ENCODE results near the gene MAP2.

Gene MAP2

DNA sequence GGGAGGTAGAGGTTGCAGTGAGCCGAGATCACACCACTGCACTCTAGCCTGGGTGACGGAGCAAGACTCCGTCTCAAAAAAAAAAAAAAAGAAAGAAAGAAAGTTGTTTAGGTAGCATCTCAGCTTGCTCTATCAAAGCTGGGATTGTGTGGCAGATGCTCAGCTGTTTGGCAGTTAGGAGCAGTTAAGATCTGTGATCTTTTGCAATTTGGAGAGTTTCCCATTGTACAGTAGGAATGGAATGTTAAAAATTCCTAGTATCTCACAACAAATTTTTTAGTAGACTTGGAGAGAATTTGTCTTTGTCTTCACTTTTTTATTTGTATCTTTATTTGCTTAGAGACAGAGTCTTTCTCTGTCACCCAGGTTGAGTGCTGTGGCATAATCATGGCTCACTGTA lies 224.9 kb downstream of the MAP2 start:
- DNase-seq (ENCODE audit: low spot score) = peak; percentile 65

GRCh38 chr2:209653134-209653533 lies 229.3 kb downstream of the MAP2 start:
- no peak for DNase-seq (ENCODE audit: low spot score)

- DNase-seq (ENCODE audit: low spot score) = no peak
Observed at GRCh38 chr2:209661286-209661894, 237.5 kb downstream of the MAP2 start.

DNA sequence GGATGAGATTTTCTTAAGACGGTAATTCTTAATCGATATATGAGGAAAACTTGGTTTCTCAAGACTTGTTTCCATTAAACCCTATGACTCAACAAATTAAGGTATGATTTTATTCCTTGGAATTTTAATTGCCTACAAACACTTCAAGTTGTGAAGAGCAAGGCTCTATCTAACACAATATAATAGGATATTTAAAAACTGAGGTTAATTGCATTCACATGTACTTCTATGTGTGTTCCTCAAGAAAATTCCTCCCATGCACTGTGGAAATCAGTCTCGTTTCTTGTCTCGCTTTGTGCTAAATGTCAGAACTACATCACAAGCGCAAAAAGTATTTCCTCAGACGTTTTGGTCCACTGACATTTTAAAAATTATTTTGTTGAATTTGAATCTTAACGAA lies 238.2 kb downstream of the MAP2 start:
- DNase-seq (ENCODE audit: low spot score) = no peak

DNA sequence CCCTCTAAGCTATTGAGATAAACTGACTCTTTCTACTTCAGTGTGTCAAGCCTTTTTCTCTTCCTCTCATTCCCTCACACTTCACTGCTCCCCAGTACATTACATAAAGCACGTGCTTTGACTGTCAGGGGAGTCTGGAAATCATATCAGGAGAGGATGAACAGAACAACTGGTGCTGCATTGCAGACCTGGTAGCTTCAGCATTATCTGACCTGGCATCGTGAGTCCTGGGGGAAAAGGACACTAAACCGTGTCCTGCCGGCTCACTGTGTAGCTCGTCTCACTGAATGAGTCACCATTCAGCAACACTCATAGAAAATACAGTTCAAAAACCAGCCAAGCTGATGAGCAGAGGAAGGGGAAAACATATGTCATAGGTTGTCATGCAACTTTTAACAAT lies 239.3 kb downstream of the MAP2 start:
- peak; percentile 44 for DNase-seq (ENCODE audit: low spot score)

- DNase-seq (ENCODE audit: low spot score) = no peak
Observed at GRCh38 chr2:209663656-209664055, 239.8 kb downstream of the MAP2 start.

GRCh38 chr2:209666296-209666695 lies 242.4 kb downstream of the MAP2 start:
- no peak for DNase-seq (ENCODE audit: low spot score)

DNA sequence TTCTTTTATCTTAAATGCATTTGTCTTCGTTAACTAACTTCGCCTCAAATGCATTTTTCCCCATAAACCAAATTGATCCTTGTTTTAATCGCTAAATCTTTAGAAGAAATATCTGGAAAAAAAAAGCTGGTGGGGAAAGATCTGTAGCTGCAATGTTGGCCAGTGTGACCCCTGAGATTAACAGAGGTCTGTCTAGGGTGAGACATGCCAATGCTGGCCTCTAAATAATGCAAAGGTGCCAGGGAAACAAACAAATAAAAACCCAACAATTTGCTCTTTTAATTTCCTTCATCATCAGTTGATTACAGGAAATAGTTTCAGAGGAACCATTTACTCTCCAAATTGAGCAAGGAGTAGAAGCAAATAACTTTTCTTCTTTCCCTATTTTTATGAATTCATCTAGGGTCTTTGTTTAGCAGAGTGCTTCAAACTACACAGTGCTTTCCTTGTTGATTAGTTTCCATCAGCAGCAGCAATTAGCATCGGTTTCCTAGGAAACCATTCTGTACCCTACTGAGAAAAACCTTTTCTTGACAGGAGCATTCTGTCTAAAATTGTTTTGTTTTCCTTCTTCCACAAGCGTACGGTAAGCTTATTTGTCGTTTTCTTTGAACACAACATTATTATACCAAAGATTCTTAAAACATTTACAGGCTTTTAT lies 247.3 kb downstream of the MAP2 start:
- no peak for DNase-seq (ENCODE audit: low spot score)

DNA sequence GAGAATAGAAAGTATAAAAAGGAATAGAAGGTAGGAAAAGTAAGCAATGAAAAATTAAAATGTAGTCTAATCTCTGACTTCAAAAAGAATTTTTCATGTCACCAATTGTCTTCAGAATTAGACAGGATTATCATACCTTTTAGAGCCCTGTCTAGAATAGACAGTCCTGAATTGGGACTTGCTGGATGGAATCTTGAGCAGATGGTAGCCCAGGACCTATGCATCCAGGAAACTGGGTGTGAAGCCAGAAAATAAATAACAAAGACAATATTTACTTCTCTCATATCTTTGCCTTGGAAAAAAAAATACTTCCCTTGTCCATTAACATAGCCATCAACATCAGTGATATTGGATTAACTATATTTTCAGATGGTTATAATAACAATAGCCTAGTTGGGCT lies 250.0 kb downstream of the MAP2 start:
- no peak for DNase-seq (ENCODE audit: low spot score)

GRCh38 chr2:209680596-209680995 lies 256.7 kb downstream of the MAP2 start:
- DNase-seq (ENCODE audit: low spot score) = no peak

DNA sequence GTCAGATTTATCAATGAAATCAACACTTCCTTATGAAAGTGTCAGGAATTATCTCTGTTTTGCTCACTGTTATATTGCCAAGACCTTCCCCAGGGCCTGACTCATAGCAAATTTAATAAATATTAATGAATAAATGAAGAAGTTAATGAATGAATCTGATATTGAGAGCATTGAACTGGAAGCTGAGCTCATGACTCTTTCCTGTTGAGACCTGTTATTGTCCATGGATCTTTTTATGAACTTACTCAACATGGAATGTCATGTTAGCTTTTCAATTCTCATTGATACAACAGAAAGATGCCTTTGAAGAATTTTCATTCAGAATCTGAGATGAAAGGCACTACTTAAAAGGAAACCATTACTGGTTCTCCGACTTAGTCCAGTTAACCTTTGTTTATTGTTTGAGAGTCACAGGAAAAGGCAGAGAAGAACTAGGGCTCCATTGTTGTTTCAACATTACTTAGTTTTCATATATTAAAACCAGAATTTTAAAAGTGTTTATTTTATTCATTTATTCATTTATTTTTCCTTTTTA lies 257.4 kb downstream of the MAP2 start:
- DNase-seq (ENCODE audit: low spot score) = no peak

- no peak for DNase-seq (ENCODE audit: low spot score)
Observed at GRCh38 chr2:209682646-209683045, 258.8 kb downstream of the MAP2 start.

- DNase-seq (ENCODE audit: low spot score) = no peak
Observed at GRCh38 chr2:209685340-209685739, 261.5 kb downstream of the MAP2 start.

DNA sequence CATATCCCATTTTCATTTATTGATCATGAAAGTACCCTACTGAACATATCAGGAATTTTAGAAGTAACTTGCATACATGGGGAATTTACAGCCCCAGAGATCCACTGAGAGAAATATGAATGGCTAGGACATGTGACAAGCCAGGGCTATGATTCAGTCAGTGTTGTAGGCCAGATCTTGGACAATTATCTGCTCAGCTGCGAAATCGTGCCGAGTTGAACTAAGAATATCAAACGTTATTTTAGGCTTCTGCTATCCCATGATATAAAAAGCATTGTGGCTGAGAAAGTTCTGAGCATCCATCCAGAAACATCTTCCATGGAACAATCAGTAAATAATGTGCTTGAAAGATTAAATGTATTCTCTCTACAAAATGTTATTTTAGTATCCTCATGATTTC lies 262.1 kb downstream of the MAP2 start:
- DNase-seq (ENCODE audit: low spot score) = peak; percentile 11

GRCh38 chr2:209686448-209686847 lies 262.6 kb downstream of the MAP2 start:
- DNase-seq (ENCODE audit: low spot score) = no peak

- peak; percentile 17 for DNase-seq (ENCODE audit: low spot score)
Observed at GRCh38 chr2:209687323-209687969, 263.6 kb downstream of the MAP2 start.

GRCh38 chr2:209688385-209688784 lies 264.5 kb downstream of the MAP2 start:
- no peak for DNase-seq (ENCODE audit: low spot score)

- no peak for DNase-seq (ENCODE audit: low spot score)
Observed at GRCh38 chr2:209690029-209690754, 266.3 kb downstream of the MAP2 start.

- no peak for DNase-seq (ENCODE audit: low spot score)
Observed at GRCh38 chr2:209694748-209695147, 270.9 kb downstream of the MAP2 start.

DNA sequence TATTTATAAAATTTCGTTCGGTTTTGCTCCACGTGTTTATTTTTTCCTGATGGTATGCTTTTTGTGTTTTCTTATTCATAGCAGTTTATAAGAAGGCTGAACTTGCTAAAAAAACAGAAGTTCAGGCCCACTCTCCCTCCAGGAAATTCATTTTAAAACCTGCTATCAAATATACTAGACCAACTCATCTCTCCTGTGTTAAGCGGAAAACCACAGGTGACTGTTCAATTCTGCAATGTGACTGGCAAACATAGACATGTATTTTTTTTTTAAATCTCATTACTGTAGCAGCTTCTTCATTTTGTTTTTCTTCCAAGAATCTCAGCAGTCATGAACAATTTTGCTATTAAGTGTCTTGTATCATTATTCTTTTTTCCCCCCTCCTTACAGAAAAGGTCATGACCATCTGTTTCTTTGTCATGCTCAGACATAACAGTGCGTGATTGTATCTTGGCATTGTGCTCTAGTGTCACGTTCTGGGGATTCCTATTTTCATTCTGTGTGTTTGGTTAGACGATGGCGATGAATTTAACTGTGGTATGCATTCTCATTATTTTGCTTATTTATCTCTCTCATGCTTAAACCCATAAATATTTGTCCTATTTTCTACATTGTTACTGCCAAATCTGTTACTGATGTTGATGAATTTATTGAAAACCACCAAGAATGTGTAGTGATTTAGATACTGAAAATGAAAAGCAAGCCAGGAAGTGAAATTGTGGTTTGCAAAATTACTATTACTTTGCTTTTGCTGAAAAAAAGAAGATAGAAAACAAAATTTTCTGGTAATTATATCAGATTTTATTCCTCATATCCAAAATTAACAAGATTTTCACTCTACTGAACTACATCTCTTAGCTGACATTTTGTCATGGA lies 273.2 kb downstream of the MAP2 start:
- no peak for DNase-seq (ENCODE audit: low spot score)

GRCh38 chr2:209702775-209703174 lies 278.9 kb downstream of the MAP2 start:
- no peak for DNase-seq (ENCODE audit: low spot score)

- DNase-seq (ENCODE audit: low spot score) = no peak
Observed at GRCh38 chr2:209713219-209713618, 289.4 kb downstream of the MAP2 start.

All from AG08395 (cell line).